Upper lobe of right lung (tissue), 1 donor: Measurements from ENCODE around the gene TENM4. TPM values are rescaled to one million over a fixed set of nuclear protein-coding genes. Genes with fewer than 3 reads are reported as not detected.

ENCODE experiments used
- ATAC-seq: fragments of 200-7000 bp; cut with Tn5 transposase; one replicate; pipeline ENCODE4 v1.9.1; 2020; ENCODE audit warnings: mild to moderate bottlenecking, moderate library complexity
- DNase-seq: peaks from one replicate; pipeline ENCODE4 v3.0.0-alpha.2; 2020
- H3K27ac ChIP-seq: fragments of 200-600 bp; one replicate; pipeline ENCODE4 v1.8.0; 2022
- H3K27me3 ChIP-seq: fragments of 200-600 bp; one replicate; pipeline ENCODE4 v1.8.0; 2022; ENCODE audit warnings: mild to moderate bottlenecking
- H3K36me3 ChIP-seq: fragments of 200-600 bp; one replicate; pipeline ENCODE4 v1.8.0; 2022
- H3K4me1 ChIP-seq: fragments of 200-600 bp; one replicate; pipeline ENCODE4 v1.8.0; 2022
- H3K4me3 ChIP-seq: fragments of 200-600 bp; one replicate; pipeline ENCODE4 v1.8.0; 2022; ENCODE audit warnings: mild to moderate bottlenecking
- H3K9me3 ChIP-seq: fragments of 200-600 bp; one replicate; pipeline ENCODE4 v1.8.0; 2022
- intact Hi-C: fragments of 100-400 bp; cut with DNase I; formaldehyde crosslinking; loops from one replicate; pipeline ENCODE4 v1.11.0; 2022
- total RNA-seq: library from RNA; stranded (reverse); fragmentation: NEBNext Ultra II Directional; extraction: Animal tissue kit (Norgen Biotek cat#: 25700); gene quantifications from one replicate; pipeline ENCODE4 v1.2.1, GENCODE V29; 2021
- TF ChIP-seq, protein P1 (sequence below): fragments of 200-600 bp; IDR thresholded peaks from one replicate; pipeline ENCODE4 v1.8.0; 2022; ENCODE audit warnings: antibody characterized with exemption
- donor health status: DM: no; HTN: yes; CAD: no; lungs with severe emphysema.

Gene TENM4
- total RNA-seq, 1 donor from 2014 or later = 4.3 TPM

DNA sequence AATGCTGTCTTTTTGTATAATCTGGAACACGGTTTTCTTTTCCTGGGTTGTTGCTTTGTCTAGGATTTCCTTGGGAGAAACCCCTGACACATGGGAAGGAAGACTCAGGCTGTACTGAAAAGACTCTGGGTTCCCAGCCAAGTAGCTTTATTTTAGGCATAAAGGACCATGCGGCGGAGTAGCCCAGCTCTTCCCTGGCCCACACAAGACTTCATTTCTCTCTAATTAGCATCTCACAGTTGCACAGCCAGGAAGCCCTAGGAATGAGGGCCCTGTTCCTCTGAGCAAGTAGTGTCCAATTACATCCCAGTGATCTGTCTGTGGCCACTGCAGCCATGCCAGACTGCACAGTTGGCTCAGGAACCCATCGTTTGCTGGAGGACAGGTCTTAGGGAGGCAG lies 319.5 kb downstream of the TENM4 start:
- Histone ChIP-seq H3K9me3 (no peaks in the 10 kb centered on the region), H3K36me3 (no peaks in the 10 kb centered on the region), H3K27ac (no peak overlapping the region), H3K4me1 (no peaks in the 10 kb centered on the region), H3K4me3 (no peak overlapping the region), H3K27me3 (no peaks in the 10 kb centered on the region)
- TF ChIP-seq, protein P1, sequence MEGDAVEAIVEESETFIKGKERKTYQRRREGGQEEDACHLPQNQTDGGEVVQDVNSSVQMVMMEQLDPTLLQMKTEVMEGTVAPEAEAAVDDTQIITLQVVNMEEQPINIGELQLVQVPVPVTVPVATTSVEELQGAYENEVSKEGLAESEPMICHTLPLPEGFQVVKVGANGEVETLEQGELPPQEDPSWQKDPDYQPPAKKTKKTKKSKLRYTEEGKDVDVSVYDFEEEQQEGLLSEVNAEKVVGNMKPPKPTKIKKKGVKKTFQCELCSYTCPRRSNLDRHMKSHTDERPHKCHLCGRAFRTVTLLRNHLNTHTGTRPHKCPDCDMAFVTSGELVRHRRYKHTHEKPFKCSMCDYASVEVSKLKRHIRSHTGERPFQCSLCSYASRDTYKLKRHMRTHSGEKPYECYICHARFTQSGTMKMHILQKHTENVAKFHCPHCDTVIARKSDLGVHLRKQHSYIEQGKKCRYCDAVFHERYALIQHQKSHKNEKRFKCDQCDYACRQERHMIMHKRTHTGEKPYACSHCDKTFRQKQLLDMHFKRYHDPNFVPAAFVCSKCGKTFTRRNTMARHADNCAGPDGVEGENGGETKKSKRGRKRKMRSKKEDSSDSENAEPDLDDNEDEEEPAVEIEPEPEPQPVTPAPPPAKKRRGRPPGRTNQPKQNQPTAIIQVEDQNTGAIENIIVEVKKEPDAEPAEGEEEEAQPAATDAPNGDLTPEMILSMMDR = no peak
- intact Hi-C loops = no loop called here
- DNase-seq (no peak), ATAC-seq (no peak)

DNA sequence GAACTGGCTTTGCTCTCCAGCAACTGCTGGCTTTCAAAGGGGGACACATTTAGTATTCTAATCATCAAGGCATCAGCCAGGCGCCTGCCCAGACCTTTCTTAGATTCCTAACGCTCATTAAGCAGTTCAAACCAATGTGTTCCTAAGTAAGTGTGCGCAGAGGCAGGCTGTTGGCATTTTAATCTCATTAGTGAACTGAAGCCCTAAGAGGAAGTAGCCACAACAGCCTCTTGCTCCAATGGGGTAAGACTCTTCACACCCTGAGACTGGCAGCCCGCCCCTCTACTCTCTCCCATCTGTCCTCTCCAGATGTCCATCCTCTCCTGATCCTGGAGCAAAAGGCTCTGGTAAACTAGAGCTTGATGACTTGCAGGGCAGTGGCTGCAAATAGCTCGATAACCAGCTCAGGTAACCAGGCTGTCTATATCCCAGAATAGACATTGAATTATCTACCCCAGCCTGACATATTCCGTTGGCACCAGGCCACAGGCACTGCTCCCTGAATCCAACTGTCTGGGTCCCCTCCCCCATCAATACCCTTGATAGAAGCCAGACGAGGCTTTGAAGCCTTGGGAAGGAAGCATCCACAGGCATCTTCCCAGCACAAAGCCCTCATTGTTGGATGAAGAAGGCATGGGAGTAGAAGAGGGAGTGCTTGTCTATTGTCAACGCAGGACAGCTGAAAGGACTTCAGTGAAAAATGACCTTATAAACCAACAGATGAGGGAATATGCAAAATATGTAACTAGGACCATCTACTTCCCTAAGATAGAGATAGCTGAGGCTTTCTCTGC lies 321.1 kb downstream of the TENM4 start:
- DNase-seq (no peak), ATAC-seq (no peak)
- Histone ChIP-seq H3K27me3 (no peaks in the 10 kb centered on the region), H3K9me3 (no peaks in the 10 kb centered on the region), H3K4me1 (no peaks in the 10 kb centered on the region), H3K36me3 (no peaks in the 10 kb centered on the region), H3K27ac (no peak overlapping the region), H3K4me3 (no peak overlapping the region)
- intact Hi-C loops = no loop called here
- TF ChIP-seq, protein P1 = no peak

DNA sequence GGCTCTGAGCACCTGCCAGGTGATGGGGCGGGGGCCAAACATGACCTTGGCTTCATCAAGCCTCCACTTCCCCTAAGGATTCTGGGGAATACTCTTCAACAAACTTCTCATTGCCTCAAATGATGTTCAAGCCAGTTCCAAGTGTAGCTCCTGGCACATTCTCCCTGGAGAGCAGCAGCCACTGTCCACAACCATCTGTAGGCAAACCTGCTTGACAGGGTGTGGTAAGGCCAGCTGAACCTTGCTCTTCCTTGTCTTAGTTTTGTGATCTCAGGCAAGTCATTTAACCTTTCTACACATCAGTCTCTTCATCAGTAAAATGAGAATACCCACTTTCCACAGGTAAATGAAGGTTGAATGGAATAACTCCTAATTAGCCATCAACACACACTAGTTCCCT lies 323.3 kb downstream of the TENM4 start:
- Histone ChIP-seq H3K27ac (no peak overlapping the region), H3K4me3 (no peak overlapping the region), H3K4me1 (no peaks in the 10 kb centered on the region), H3K9me3 (no peaks in the 10 kb centered on the region), H3K27me3 (no peaks in the 10 kb centered on the region), H3K36me3 (no peaks in the 10 kb centered on the region)
- no peak for DNase-seq
- TF ChIP-seq, protein P1 = no peak
- no peak for ATAC-seq
- intact Hi-C loops = no loop called here

DNA sequence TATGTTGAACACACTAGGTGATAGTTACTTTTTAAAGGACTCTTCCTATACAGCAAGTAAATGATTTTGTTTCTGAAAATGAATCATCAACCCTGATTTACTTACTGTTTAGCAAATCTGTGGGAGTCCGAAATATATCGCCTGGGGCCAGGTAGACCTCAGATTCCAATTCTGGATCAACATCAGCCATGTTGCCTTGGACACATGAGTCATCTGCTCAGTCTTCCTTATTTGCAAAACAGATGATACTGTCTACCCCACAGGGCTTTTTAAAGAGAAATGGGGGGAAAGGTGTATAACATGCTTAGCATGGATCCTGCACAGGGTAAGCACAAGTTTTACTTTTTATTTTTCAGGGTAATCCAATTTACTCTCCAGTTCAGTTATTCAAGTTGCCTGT lies 324.2 kb downstream of the TENM4 start:
- Histone ChIP-seq H3K27me3 (no peaks in the 10 kb centered on the region), H3K4me1 (no peaks in the 10 kb centered on the region), H3K4me3 (no peak overlapping the region), H3K27ac (no peak overlapping the region), H3K36me3 (no peaks in the 10 kb centered on the region), H3K9me3 (no peaks in the 10 kb centered on the region)
- no peak for ATAC-seq
- TF ChIP-seq, protein P1 = no peak
- intact Hi-C loops = no loop called here
- DNase-seq = no peak

DNA sequence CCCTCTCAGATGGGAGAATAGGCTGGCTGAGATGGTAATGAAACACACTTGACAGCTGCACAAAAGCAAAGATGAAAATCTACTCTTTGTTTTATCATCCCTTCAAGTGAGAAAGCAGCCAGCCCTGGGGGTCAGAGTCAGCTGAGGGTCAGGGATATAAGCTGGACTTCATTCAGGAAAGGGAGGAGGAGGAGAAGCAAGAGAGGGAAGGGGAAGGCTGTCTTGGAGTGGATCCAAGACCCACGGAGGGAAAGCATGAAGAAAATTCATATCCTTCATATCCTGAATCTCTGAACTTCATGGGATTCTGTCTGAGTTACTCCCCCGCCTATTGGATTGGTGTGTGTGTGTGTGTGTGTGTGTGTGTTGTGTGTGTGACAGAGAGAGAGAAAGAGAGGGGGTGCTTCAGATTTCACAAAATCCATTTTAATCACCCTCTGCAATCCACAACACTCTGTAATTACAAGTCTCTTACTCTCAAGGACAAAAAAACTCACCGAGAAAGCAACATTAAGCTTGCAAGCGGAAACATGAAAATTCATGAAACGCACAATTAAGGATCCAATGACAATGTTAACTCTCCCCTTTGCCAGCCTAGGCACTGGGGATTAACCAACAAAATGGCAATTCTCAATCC lies 327.7 kb downstream of the TENM4 start:
- Histone ChIP-seq H3K27me3 (no peaks in the 10 kb centered on the region), H3K36me3 (no peaks in the 10 kb centered on the region), H3K27ac (no peak overlapping the region), H3K9me3 (no peaks in the 10 kb centered on the region), H3K4me3 (no peak overlapping the region), H3K4me1 (no peaks in the 10 kb centered on the region)
- intact Hi-C loops = no loop called here
- ATAC-seq (no peak), DNase-seq (no peak)
- TF ChIP-seq, protein P1 = no peak
